ENCODE measurements around the gene ACSS3.

GRCh38 chr12:81128930-81129554 lies 51.2 kb downstream of the ACSS3 start:
- TF ChIP-seq SMC3 (conservative IDR thresholded peaks at IDR 0.05; ENCODE audit: insufficient read depth, low read depth, low read length): no peak
- TF ChIP-seq BACH1 (tag; IDR thresholded peaks at IDR 0.05): no peak
- TF ChIP-seq MTF1 (CRISPR knock-in tag; IDR thresholded peaks at IDR 0.05; ENCODE audit: borderline replicate concordance): no peak
- no peak for TF ChIP-seq MAFF (IDR thresholded peaks at IDR 0.05; ENCODE audit: low read length)
- TF ChIP-seq E2F1 (CRISPR knock-in tag; IDR thresholded peaks at IDR 0.05): no peak
- TF ChIP-seq MTA2 (IDR thresholded peaks at IDR 0.05; ENCODE audit: low read depth): no peak

All from K562 (cell line).